Upper lobe of right lung (tissue), 1 donor: ENCODE results near the gene SMARCB1. TPM values are rescaled to one million over a fixed set of nuclear protein-coding genes. Genes with fewer than 3 reads are reported as not detected.

Experiments used
- ATAC-seq: fragments of 200-7000 bp; cut with Tn5 transposase; one replicate; pipeline ENCODE4 v1.9.1; 2020; ENCODE audit warnings: mild to moderate bottlenecking, moderate library complexity
- DNase-seq: peaks from one replicate; pipeline ENCODE4 v3.0.0-alpha.2; 2020
- H3K27ac ChIP-seq: fragments of 200-600 bp; one replicate; pipeline ENCODE4 v1.8.0; 2022
- H3K27me3 ChIP-seq: fragments of 200-600 bp; one replicate; pipeline ENCODE4 v1.8.0; 2022; ENCODE audit warnings: mild to moderate bottlenecking
- H3K36me3 ChIP-seq: fragments of 200-600 bp; one replicate; pipeline ENCODE4 v1.8.0; 2022
- H3K4me1 ChIP-seq: fragments of 200-600 bp; one replicate; pipeline ENCODE4 v1.8.0; 2022
- H3K4me3 ChIP-seq: fragments of 200-600 bp; one replicate; pipeline ENCODE4 v1.8.0; 2022; ENCODE audit warnings: mild to moderate bottlenecking
- H3K9me3 ChIP-seq: fragments of 200-600 bp; one replicate; pipeline ENCODE4 v1.8.0; 2022
- CTCF ChIP-seq: fragments of 200-600 bp; IDR thresholded peaks from one replicate; pipeline ENCODE4 v1.8.0; 2022; ENCODE audit warnings: antibody characterized with exemption
- intact Hi-C: fragments of 100-400 bp; cut with DNase I; formaldehyde crosslinking; loops from one replicate; pipeline ENCODE4 v1.11.0; 2022
- total RNA-seq: library from RNA; stranded (reverse); fragmentation: NEBNext Ultra II Directional; extraction: Animal tissue kit (Norgen Biotek cat#: 25700); gene quantifications from one replicate; pipeline ENCODE4 v1.2.1, GENCODE V29; 2021
- donor health status: DM: no; HTN: yes; CAD: no; lungs with severe emphysema.

The SMARCB1 gene
- total RNA-seq, 1 donor from 2014 or later: 59.6 TPM

GRCh38 chr22:23751441-23751996 lies 35.2 kb upstream of the SMARCB1 start:
- Histone ChIP-seq H3K4me3 (peak overlapping the region; percentile 75), H3K36me3 (no peaks in the 10 kb centered on the region), H3K9me3 (no peaks in the 10 kb centered on the region), H3K27ac (peak overlapping the region; percentile 94), H3K4me1 (peaks cover 8% of the 10 kb centered on the region), H3K27me3 (no peaks in the 10 kb centered on the region)
- intact Hi-C loops: no loop called here
- no peak for TF ChIP-seq CTCF
- DNase-seq: no peak
- ATAC-seq: peak; percentile 35

- Histone ChIP-seq H3K4me3 (no peak overlapping the region), H3K27me3 (no peaks in the 10 kb centered on the region), H3K36me3 (no peaks in the 10 kb centered on the region), H3K27ac (no peak overlapping the region), H3K4me1 (peaks cover 8% of the 10 kb centered on the region), H3K9me3 (no peaks in the 10 kb centered on the region)
- TF ChIP-seq CTCF: no peak
- ATAC-seq: no peak
- intact Hi-C loops: no loop called here
- no peak for DNase-seq
These were observed 34.6 kb upstream of the SMARCB1 start for GRCh38 chr22:23752090-23752691.

GRCh38 chr22:23752750-23753149 lies 34.0 kb upstream of the SMARCB1 start:
- Histone ChIP-seq H3K4me1 (peaks cover 8% of the 10 kb centered on the region), H3K36me3 (no peaks in the 10 kb centered on the region), H3K27me3 (no peaks in the 10 kb centered on the region), H3K4me3 (no peak overlapping the region), H3K9me3 (no peaks in the 10 kb centered on the region), H3K27ac (no peak overlapping the region)
- no peak for TF ChIP-seq CTCF
- no peak for ATAC-seq
- no peak for DNase-seq
- intact Hi-C loops: no loop called here

- no peak for ATAC-seq
- TF ChIP-seq CTCF: no peak
- DNase-seq: no peak
These were observed 33.4 kb upstream of the SMARCB1 start for GRCh38 chr22:23753385-23753784.

GRCh38 chr22:23754220-23754919 lies 32.4 kb upstream of the SMARCB1 start, which contains the start of gene VPREB3:
Gene VPREB3 (minus strand): TSS chr22:23754425. CDS start chr22:23754363, 62 bp downstream.
- no peak for ATAC-seq
- Histone ChIP-seq H3K36me3 (no peaks in the 10 kb centered on the region), H3K27me3 (no peaks in the 10 kb centered on the region), H3K9me3 (no peaks in the 10 kb centered on the region), H3K27ac (no peak within 1 kb of the TSS), H3K4me1 (peaks cover 8% of the 10 kb centered on the region), H3K4me3 (no peak within 1 kb of the TSS)
- no peak for TF ChIP-seq CTCF
- intact Hi-C loops: no loop called here
- DNase-seq: no peak

More at GRCh38 chr22:23753385-23753784, 33.4 kb upstream of the SMARCB1 start:
- H3K4me1 ChIP-seq: peaks cover 8% of the 10 kb centered on the region
- intact Hi-C loops: no loop called here
- no peak overlapping the region for H3K4me3 ChIP-seq
- no peaks in the 10 kb centered on the region for H3K36me3 ChIP-seq
- no peaks in the 10 kb centered on the region for H3K27me3 ChIP-seq
- no peaks in the 10 kb centered on the region for H3K9me3 ChIP-seq
- no peak overlapping the region for H3K27ac ChIP-seq
